GM10266 (cell line): ENCODE data around the gene CCL4.
"Not testable (repeated sequence)": the region's sequence is repeated elsewhere in the genome, so short reads cannot be mapped to it uniquely, and the experiment has no call there.

Experiments
- DNase-seq: peaks from one replicate; pipeline ENCODE4 v3.0.0; 2012; ENCODE audit errors: extremely low spot score
- TF ChIP-seq, protein P1 (sequence below): IDR thresholded peaks from 2 replicates; pipeline ENCODE4 v1.5.1; 2012; ENCODE audit warnings: mild to moderate bottlenecking, low read depth; ENCODE audit not compliant: control insufficient read depth, insufficient read depth; ENCODE audit errors: missing control alignments

The CCL4 gene

DNA sequence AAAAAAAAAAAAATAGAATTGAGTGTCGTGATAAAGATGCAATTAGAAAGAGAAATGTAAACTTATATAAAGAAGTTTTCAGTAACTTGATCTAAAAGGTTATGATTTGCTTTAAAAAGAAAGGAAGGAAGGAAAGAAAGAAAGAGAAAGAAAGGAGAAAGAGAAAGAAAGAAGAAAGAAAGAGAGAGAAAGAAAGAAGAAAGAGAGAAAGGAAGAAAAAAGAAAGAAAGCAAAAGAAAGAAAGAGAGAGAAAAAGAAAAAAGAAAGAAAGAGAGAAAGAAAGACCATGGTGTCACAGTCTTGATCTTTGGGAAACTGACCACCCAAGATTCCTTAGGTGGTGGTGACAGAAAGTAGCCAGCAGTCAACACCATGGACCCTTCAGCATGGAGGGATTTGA, 9.4 kb upstream of the CCL4 start:
- TF ChIP-seq, protein P1, sequence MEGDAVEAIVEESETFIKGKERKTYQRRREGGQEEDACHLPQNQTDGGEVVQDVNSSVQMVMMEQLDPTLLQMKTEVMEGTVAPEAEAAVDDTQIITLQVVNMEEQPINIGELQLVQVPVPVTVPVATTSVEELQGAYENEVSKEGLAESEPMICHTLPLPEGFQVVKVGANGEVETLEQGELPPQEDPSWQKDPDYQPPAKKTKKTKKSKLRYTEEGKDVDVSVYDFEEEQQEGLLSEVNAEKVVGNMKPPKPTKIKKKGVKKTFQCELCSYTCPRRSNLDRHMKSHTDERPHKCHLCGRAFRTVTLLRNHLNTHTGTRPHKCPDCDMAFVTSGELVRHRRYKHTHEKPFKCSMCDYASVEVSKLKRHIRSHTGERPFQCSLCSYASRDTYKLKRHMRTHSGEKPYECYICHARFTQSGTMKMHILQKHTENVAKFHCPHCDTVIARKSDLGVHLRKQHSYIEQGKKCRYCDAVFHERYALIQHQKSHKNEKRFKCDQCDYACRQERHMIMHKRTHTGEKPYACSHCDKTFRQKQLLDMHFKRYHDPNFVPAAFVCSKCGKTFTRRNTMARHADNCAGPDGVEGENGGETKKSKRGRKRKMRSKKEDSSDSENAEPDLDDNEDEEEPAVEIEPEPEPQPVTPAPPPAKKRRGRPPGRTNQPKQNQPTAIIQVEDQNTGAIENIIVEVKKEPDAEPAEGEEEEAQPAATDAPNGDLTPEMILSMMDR: no peak
- DNase-seq: no peak

- DNase-seq: no peak
- TF ChIP-seq, protein P1: no peak
Measured at GRCh38 chr17:36094746-36095145, 8.9 kb upstream of the CCL4 start.

DNA sequence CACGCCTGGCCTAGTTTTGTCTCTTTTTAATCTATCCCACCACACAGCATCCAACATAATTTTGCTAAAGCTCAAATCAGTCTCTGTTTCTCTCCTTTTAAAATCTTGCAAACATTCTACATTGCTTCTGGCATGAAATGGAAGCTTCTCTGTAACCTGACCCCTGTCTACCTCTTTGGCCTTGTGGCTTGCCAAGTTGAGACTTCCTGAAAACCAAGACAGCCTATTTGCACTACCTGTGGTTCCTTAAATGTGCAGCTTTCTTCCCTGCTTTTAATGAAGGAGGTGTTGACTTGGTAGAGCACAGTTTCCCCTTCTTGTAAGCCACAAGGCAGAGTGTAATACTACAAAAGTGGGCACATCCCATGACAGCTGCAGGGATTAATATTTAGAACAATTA, 7.6 kb upstream of the CCL4 start:
- DNase-seq: no peak

DNA sequence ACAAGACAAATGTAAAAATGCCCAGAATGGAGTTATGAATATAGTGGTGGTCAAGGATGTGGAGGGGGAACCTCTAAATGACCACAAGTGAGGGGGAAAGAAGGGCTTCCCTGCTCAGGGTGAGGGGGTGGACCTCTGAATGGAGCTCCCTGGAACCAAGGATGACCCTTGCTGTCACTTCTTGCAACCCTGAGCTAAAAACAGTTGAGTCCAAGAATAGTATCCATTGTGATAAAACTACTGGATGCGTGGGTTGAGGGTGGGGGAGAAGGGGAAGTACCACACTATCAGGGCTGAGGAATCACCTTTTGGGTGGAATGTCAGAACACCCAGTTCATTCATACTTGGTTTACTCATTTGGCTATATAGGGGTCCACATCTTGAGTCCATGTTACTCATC, 4.6 kb upstream of the CCL4 start:
- not testable (repeated sequence) for DNase-seq

More for the DNA sequence above, 7.6 kb upstream of the CCL4 start:
- TF ChIP-seq, protein P1: no peak

DNA sequence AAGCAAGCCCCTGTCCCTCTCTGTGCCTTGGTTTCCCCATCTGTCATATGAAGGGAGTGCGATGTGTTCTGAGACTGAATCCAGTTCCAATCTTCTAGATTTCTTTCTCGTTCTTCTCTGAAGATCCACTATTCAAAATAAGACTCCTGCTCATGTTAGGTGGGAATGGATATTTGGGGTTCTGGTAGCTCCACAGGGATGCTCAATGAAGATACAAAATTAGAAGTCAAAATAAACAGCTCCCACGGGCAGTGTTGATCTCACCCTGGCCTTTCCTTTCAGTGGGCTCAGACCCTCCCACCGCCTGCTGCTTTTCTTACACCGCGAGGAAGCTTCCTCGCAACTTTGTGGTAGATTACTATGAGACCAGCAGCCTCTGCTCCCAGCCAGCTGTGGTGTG, 619 bp downstream of the CCL4 start:
- DNase-seq: not testable (repeated sequence)

DNA sequence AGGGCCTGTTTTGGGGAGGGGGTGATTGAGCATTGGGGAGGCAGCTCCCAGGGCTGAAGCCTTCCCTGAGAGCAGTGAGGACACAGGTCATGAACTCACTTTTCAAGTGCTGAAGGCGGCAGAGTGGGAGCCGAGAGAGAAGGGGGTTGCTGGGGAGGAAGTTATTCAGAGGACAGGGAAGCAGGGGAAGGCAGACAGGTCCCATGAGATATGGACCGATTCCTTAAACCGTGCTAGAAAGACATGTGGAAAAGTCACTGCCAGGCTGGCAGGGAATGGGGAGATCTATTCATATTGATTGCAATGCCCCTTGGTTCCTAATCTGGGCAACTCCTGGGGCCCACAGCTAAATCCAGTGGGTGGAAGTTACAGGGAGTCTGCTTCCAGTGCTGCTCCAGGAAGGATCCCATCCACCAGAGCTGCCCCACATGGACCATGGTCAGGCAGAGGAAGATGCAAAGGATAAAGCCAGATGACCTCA, 1.1 kb downstream of the CCL4 start:
- no peak for DNase-seq
- TF ChIP-seq, protein P1: no peak

GRCh38 chr17:36105781-36106492, 2.3 kb downstream of the CCL4 start:
- no peak for DNase-seq

DNA sequence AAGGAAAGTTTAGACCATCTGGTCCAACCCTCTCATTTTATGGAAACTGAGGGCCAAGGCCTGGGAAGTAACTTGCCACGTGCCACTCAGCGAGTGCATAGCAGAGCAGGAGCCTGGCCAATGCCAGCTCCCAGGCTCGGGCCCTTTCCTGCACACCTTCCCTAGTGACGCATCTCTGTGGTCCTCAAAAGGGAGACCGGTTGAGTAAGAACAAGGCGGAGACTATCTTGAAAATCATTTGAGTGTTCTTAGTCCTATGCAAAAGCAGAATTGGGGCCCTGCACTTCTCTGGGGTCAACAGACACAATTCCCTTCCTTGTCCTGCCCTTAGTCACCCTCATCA, 2.8 kb downstream of the CCL4 start:
- no peak for DNase-seq
- TF ChIP-seq, protein P1: no peak

More at GRCh38 chr17:36105781-36106492, 2.3 kb downstream of the CCL4 start:
- TF ChIP-seq, protein P1: no peak
